OCI-LY7 (cell line): Measurements from ENCODE around the gene MED13.

Experiments
- CTCF ChIP-seq: fragments of 200-600 bp; sonication (generic); conservative IDR thresholded peaks from 2 replicates; pipeline ENCODE4 v1.5.1; 2014; ENCODE audit warnings: mild to moderate bottlenecking, antibody characterized with exemption, low read length, moderate library complexity, mixed read lengths
- EZH2phosphoT487 ChIP-seq: fragments of 200-600 bp; sonication (generic); IDR thresholded peaks from 2 replicates; pipeline ENCODE4 v1.6.1; 2018; ENCODE audit warnings: low read depth, borderline replicate concordance, mild to moderate bottlenecking, mixed run types, antibody characterized with exemption, low read length, moderate library complexity, mixed read lengths

GRCh38 chr17:61989509-61989908 lies 75.6 kb downstream of the MED13 start:
- TF ChIP-seq CTCF (no peak), EZH2phosphoT487 (no peak)
